ENCODE results near the gene ARHGAP18.

GRCh38 chr6:129612440-129612839 is 97.5 kb downstream of the ARHGAP18 start:
- TF ChIP-seq SUZ12 (IDR thresholded peaks at IDR 0.05) (no peak), TARDBP (IDR thresholded peaks at IDR 0.05) (no peak), BHLHE40 (IDR thresholded peaks at IDR 0.05; ENCODE audit: borderline replicate concordance) (no peak), FOXM1 (IDR thresholded peaks at IDR 0.05; ENCODE audit: borderline replicate concordance) (no peak), FOXK2 (IDR thresholded peaks at IDR 0.05) (no peak)
